Neural progenitor cell (in vitro differentiated cells): Measurements from ENCODE around the gene CLDN18. TPM values are rescaled to one million over a fixed set of nuclear protein-coding genes. Genes with fewer than 3 reads are reported as not detected.

ENCODE experiments used
- DNase-seq: peaks from one replicate; pipeline ENCODE4 v3.0.0-alpha.2; 2016; ENCODE audit warnings: low spot score
- H2AFZ ChIP-seq: fragments of 200-600 bp; sonication (generic); replicated peaks from 2 replicates; pipeline ENCODE4 v1.6.1; 2016; ENCODE audit warnings: antibody characterized with exemption
- H3F3A ChIP-seq: fragments of 200-600 bp; sonication (generic); 2 replicates; pipeline ENCODE4 v1.6.1; 2016; ENCODE audit warnings: antibody characterized with exemption, low read depth
- H3K27ac ChIP-seq: fragments of 200-600 bp; sonication (generic); 2 replicates; pipeline ENCODE4 v1.5.1; 2016; ENCODE audit warnings: mild to moderate bottlenecking
- H3K27me3 ChIP-seq: fragments of 200-600 bp; sonication (generic); 2 replicates; pipeline ENCODE4 v1.6.1; 2016; ENCODE audit warnings: mild to moderate bottlenecking, moderate library complexity
- H3K36me3 ChIP-seq: fragments of 200-600 bp; sonication (generic); 2 replicates; pipeline ENCODE4 v1.5.1; 2016
- H3K4me1 ChIP-seq: fragments of 200-600 bp; sonication (generic); 2 replicates; pipeline ENCODE4 v1.6.1; 2016; ENCODE audit warnings: mixed run types
- H3K4me2 ChIP-seq: fragments of 200-600 bp; sonication (generic); 2 replicates; pipeline ENCODE4 v1.6.1; 2016
- H3K4me3 ChIP-seq: fragments of 200-600 bp; sonication (generic); 2 replicates; pipeline ENCODE4 v1.5.1; 2016
- H3K79me2 ChIP-seq: fragments of 200-600 bp; sonication (generic); 2 replicates; pipeline ENCODE4 v1.6.1; 2016; ENCODE audit warnings: low read depth
- H3K9ac ChIP-seq: fragments of 200-600 bp; sonication (generic); 2 replicates; pipeline ENCODE4 v1.6.1; 2016
- H3K9me3 ChIP-seq: fragments of 200-600 bp; sonication (generic); 2 replicates; pipeline ENCODE4 v1.5.1; 2016; ENCODE audit warnings: low read depth
- H4K20me1 ChIP-seq: fragments of 200-600 bp; sonication (generic); 2 replicates; pipeline ENCODE4 v1.6.1; 2016; ENCODE audit warnings: low read depth
- H3K27ac Mint-ChIP-seq: 3 replicates; pipeline ENCODE4 v1.8.0; 2021; ENCODE audit warnings: mixed read lengths
- H3K27me3 Mint-ChIP-seq: 2 replicates; pipeline ENCODE4 v1.8.0; 2022; ENCODE audit warnings: low read depth, mild to moderate bottlenecking, inconsistent platforms, moderate library complexity, mixed read lengths; ENCODE audit not compliant: insufficient read depth
- H3K36me3 Mint-ChIP-seq: 3 replicates; pipeline ENCODE4 v1.8.0; 2021; ENCODE audit warnings: mixed read lengths
- H3K4me1 Mint-ChIP-seq: 3 replicates; pipeline ENCODE4 v1.8.0; 2021; ENCODE audit warnings: mixed read lengths
- H3K4me3 Mint-ChIP-seq: 3 replicates; pipeline ENCODE4 v1.8.0; 2021; ENCODE audit warnings: mild to moderate bottlenecking, moderate library complexity, mixed read lengths
- H3K9me3 Mint-ChIP-seq: 3 replicates; pipeline ENCODE4 v1.8.0; 2020; ENCODE audit warnings: mixed read lengths
- CTCF ChIP-seq: fragments of 200-600 bp; sonication (generic); IDR thresholded peaks from 2 replicates; pipeline ENCODE4 v1.5.1; 2017; ENCODE audit warnings: antibody characterized with exemption, mild to moderate bottlenecking
- EZH2 ChIP-seq: fragments of 200-600 bp; sonication (generic); IDR thresholded peaks from 2 replicates; pipeline ENCODE4 v1.6.1; 2017; ENCODE audit warnings: antibody characterized with exemption, mild to moderate bottlenecking, moderate library complexity
- EZH2phosphoT487 ChIP-seq: fragments of 200-600 bp; sonication (generic); IDR thresholded peaks from 2 replicates; pipeline ENCODE4 v1.6.1; 2017; ENCODE audit warnings: antibody characterized with exemption
- total RNA-seq: library from RNA; depleted of rRNA; stranded (reverse); fragments of >200 nt; gene quantifications from 2 replicates; pipeline ENCODE4 v1.2.3, GENCODE V29; 2015; ENCODE audit warnings: low replicate concordance

Gene CLDN18
- total RNA-seq, 1 donor from 2014 or later = not detected

DNA sequence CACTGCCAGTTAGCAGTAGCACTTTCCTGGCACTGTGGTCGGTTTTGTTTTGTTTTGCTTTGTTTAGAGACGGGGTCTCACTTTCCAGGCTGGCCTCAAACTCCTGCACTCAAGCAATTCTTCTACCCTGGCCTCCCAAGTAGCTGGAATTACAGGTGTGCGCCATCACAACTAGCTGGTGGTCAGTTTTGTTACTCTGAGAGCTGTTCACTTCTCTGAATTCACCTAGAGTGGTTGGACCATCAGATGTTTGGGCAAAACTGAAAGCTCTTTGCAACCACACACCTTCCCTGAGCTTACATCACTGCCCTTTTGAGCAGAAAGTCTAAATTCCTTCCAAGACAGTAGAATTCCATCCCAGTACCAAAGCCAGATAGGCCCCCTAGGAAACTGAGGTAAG is 22.6 kb downstream of the CLDN18 start:
- no peaks in the 10 kb centered on the region for H3K9me3 ChIP-seq
- no peaks in the 10 kb centered on the region for H3K79me2 ChIP-seq
- no peak for TF ChIP-seq CTCF
- no peak for TF ChIP-seq EZH2
- no peak for TF ChIP-seq EZH2phosphoT487
- H3K4me1 ChIP-seq = no peaks in the 10 kb centered on the region
- H3K9ac ChIP-seq = no peak overlapping the region
- H3K4me3 ChIP-seq = no peak overlapping the region
- H2AFZ ChIP-seq = no peak overlapping the region
- H4K20me1 ChIP-seq = no peaks in the 10 kb centered on the region
- H3K4me3 Mint-ChIP-seq = no peak overlapping the region
- no peak overlapping the region for H3K4me2 ChIP-seq
- no peaks in the 10 kb centered on the region for H3K9me3 Mint-ChIP-seq
- no peak overlapping the region for H3K27ac ChIP-seq
- H3K27me3 Mint-ChIP-seq = peaks cover 1% of the 10 kb centered on the region
- H3F3A ChIP-seq = no peaks in the 10 kb centered on the region
- DNase-seq = no peak
- H3K4me1 Mint-ChIP-seq = peaks cover 1% of the 10 kb centered on the region
- H3K36me3 Mint-ChIP-seq = peaks cover 5% of the 10 kb centered on the region
- H3K27ac Mint-ChIP-seq = no peak overlapping the region
- no peaks in the 10 kb centered on the region for H3K27me3 ChIP-seq
- no peaks in the 10 kb centered on the region for H3K36me3 ChIP-seq

GRCh38 chr3:138033202-138033691 is 23.3 kb downstream of the CLDN18 start:
- Histone ChIP-seq H3F3A (no peaks in the 10 kb centered on the region), H4K20me1 (no peaks in the 10 kb centered on the region), H3K27ac (no peak overlapping the region), H3K36me3 (no peaks in the 10 kb centered on the region), H2AFZ (no peak overlapping the region), H3K9me3 (no peaks in the 10 kb centered on the region), H3K27me3 (no peaks in the 10 kb centered on the region), H3K4me1 (no peaks in the 10 kb centered on the region), H3K79me2 (no peaks in the 10 kb centered on the region), H3K4me3 (no peak overlapping the region), H3K4me2 (no peak overlapping the region), H3K9ac (no peak overlapping the region)
- no peak overlapping the region for H3K27ac Mint-ChIP-seq
- TF ChIP-seq CTCF (no peak), EZH2 (no peak), EZH2phosphoT487 (no peak)
- no peak overlapping the region for H3K4me3 Mint-ChIP-seq
- no peak for DNase-seq
- peaks cover 2% of the 10 kb centered on the region for H3K4me1 Mint-ChIP-seq
- peaks cover 5% of the 10 kb centered on the region for H3K36me3 Mint-ChIP-seq
- H3K27me3 Mint-ChIP-seq = no peaks in the 10 kb centered on the region
- H3K9me3 Mint-ChIP-seq = no peaks in the 10 kb centered on the region

- no peak for DNase-seq
- Histone ChIP-seq H3K4me3 (no peak overlapping the region), H3K27ac (no peak overlapping the region), H3F3A (no peaks in the 10 kb centered on the region), H4K20me1 (no peaks in the 10 kb centered on the region), H3K27me3 (no peaks in the 10 kb centered on the region), H3K4me1 (no peaks in the 10 kb centered on the region), H3K9me3 (no peaks in the 10 kb centered on the region), H2AFZ (no peak overlapping the region), H3K79me2 (no peaks in the 10 kb centered on the region), H3K36me3 (no peaks in the 10 kb centered on the region), H3K4me2 (no peak overlapping the region), H3K9ac (no peak overlapping the region)
- no peak overlapping the region for H3K4me3 Mint-ChIP-seq
- H3K9me3 Mint-ChIP-seq = no peaks in the 10 kb centered on the region
- peaks cover 5% of the 10 kb centered on the region for H3K27me3 Mint-ChIP-seq
- H3K36me3 Mint-ChIP-seq = peaks cover 5% of the 10 kb centered on the region
- TF ChIP-seq CTCF (no peak), EZH2 (no peak), EZH2phosphoT487 (no peak)
- peaks cover 10% of the 10 kb centered on the region for H3K4me1 Mint-ChIP-seq
- H3K27ac Mint-ChIP-seq = no peak overlapping the region
Observed at GRCh38 chr3:138034918-138035317, 25.0 kb downstream of the CLDN18 start.
